GM23338 (cell line): ENCODE measurements around the gene PCDHA10. TPM values are rescaled to one million over a fixed set of nuclear protein-coding genes. Genes with fewer than 3 reads are reported as not detected.

ENCODE experiments used
- ATAC-seq: fragments of 200-7000 bp; cut with Tn5 transposase; 3 replicates; pipeline ENCODE4 v1.9.1; 2020
- DNase-seq: peaks from one replicate; pipeline ENCODE4 v3.0.0-alpha.2; 2015; ENCODE audit warnings: low spot score
- H2AFZ ChIP-seq: fragments of 200-600 bp; sonication (generic); 2 replicates; pipeline ENCODE4 v1.8.0; 2016; ENCODE audit warnings: antibody characterized with exemption, mild to moderate bottlenecking, moderate library complexity
- H3F3A ChIP-seq: fragments of 200-600 bp; sonication (generic); replicated peaks from 2 replicates; pipeline ENCODE4 v1.8.0; 2017; ENCODE audit warnings: antibody characterized with exemption, mixed run types, low read depth
- H3K27ac ChIP-seq: fragments of 200-600 bp; sonication (generic); 2 replicates; pipeline ENCODE4 v1.6.1; 2016; ENCODE audit warnings: low read depth
- H3K27me3 ChIP-seq: fragments of 200-600 bp; sonication (generic); 2 replicates; pipeline ENCODE4 v1.8.0; 2016; ENCODE audit warnings: mild to moderate bottlenecking, mixed run types, moderate library complexity; ENCODE audit not compliant: insufficient read depth
- H3K36me3 ChIP-seq: fragments of 200-600 bp; sonication (generic); 2 replicates; pipeline ENCODE4 v1.8.0; 2016; ENCODE audit warnings: mild to moderate bottlenecking; ENCODE audit not compliant: insufficient read depth
- H3K4me1 ChIP-seq: fragments of 200-600 bp; sonication (generic); 2 replicates; pipeline ENCODE4 v1.8.0; 2016; ENCODE audit warnings: mild to moderate bottlenecking, moderate library complexity; ENCODE audit not compliant: insufficient read depth
- H3K4me2 ChIP-seq: fragments of 200-600 bp; sonication (generic); 2 replicates; pipeline ENCODE4 v1.7.1; 2017; ENCODE audit warnings: mixed run types
- H3K4me3 ChIP-seq: fragments of 200-600 bp; sonication (generic); 2 replicates; pipeline ENCODE4 v1.6.1; 2016; ENCODE audit warnings: mixed run types
- H3K79me2 ChIP-seq: fragments of 200-600 bp; sonication (generic); replicated peaks from 2 replicates; pipeline ENCODE4 v1.8.0; 2017; ENCODE audit warnings: mild to moderate bottlenecking; ENCODE audit not compliant: insufficient read depth
- H3K9me2 ChIP-seq: fragments of 200-600 bp; sonication (generic); 2 replicates; pipeline ENCODE4 v1.8.0; 2017; ENCODE audit not compliant: insufficient read depth
- H4K20me1 ChIP-seq: fragments of 200-600 bp; sonication (generic); replicated peaks from 2 replicates; pipeline ENCODE4 v1.8.0; 2017; ENCODE audit warnings: mild to moderate bottlenecking; ENCODE audit not compliant: insufficient read depth
- H3K27ac Mint-ChIP-seq: 2 replicates; pipeline ENCODE4 v1.8.0; 2020; ENCODE audit warnings: inconsistent platforms, mild to moderate bottlenecking, moderate library complexity, mixed read lengths
- H3K27me3 Mint-ChIP-seq: 3 replicates; pipeline ENCODE4 v1.8.0; 2022; ENCODE audit warnings: low read depth, mild to moderate bottlenecking, moderate library complexity, mixed read lengths, inconsistent platforms; ENCODE audit not compliant: insufficient read depth, poor library complexity
- H3K36me3 Mint-ChIP-seq: 3 replicates; pipeline ENCODE4 v1.8.0; 2021; ENCODE audit warnings: low read depth, mild to moderate bottlenecking, inconsistent platforms, moderate library complexity, mixed read lengths
- H3K4me1 Mint-ChIP-seq: 3 replicates; pipeline ENCODE4 v1.8.0; 2020; ENCODE audit warnings: mild to moderate bottlenecking, inconsistent platforms, mixed read lengths
- H3K4me3 Mint-ChIP-seq: 3 replicates; pipeline ENCODE4 v1.8.0; 2021; ENCODE audit warnings: moderate library complexity, mild to moderate bottlenecking, inconsistent platforms, mixed read lengths
- H3K9me3 Mint-ChIP-seq: 3 replicates; pipeline ENCODE4 v1.8.0; 2020; ENCODE audit warnings: moderate library complexity, mild to moderate bottlenecking, inconsistent platforms, mixed read lengths
- CTCF ChIP-seq, 2 experiments: fragments of 200-600 bp in 1 of 2; sonication (generic) in 1 of 2; conservative IDR thresholded peaks; 2 replicates each; pipeline versions ENCODE4 v1.5.1 to v1.6.1; 2016 to 2017; ENCODE audit warnings: antibody characterized with exemption in 2 of 2, low read depth in 2 of 2, mild to moderate bottlenecking in 2 of 2, moderate library complexity in 1 of 2
- EZH2phosphoT487 ChIP-seq: fragments of 200-600 bp; sonication (generic); IDR thresholded peaks from one replicate; pipeline ENCODE4 v1.8.1; 2018; ENCODE audit warnings: antibody characterized with exemption; ENCODE audit not compliant: unreplicated experiment
- JUNB ChIP-seq: IDR thresholded peaks from one replicate; pipeline ENCODE4 v1.6.1; 2016; ENCODE audit warnings: antibody characterized with exemption; ENCODE audit not compliant: unreplicated experiment
- POLR2AphosphoS5 ChIP-seq: IDR thresholded peaks from 2 replicates; pipeline ENCODE4 v1.6.1; 2016; ENCODE audit warnings: antibody characterized with exemption, low read depth
- STAT1 ChIP-seq: IDR thresholded peaks from one replicate; pipeline ENCODE4 v1.6.1; 2016; ENCODE audit warnings: antibody characterized with exemption; ENCODE audit not compliant: unreplicated experiment
- ZNF114 ChIP-seq: fragments of 250-450 bp; sonication (Bioruptor Pico); IDR thresholded peaks from 2 replicates; pipeline ENCODE4 v1.5.0; 2020; ENCODE audit warnings: mild to moderate bottlenecking, moderate library complexity
- ZNF331 ChIP-seq: fragments of 250-450 bp; sonication (Bioruptor Pico); IDR thresholded peaks from 2 replicates; pipeline ENCODE4 v1.5.0; 2020; ENCODE audit warnings: low read depth, mild to moderate bottlenecking, moderate library complexity
- polyA plus RNA-seq: library from polyadenylated mRNA; unstranded; fragments of >200 nt; fragmentation: Nextera tagmentation; extraction: Ambion mirVana; gene quantifications from 2 replicates; pipeline ENCODE4 v1.2.1, GENCODE V29; 2016
- total RNA-seq: library from RNA; depleted of rRNA; stranded (reverse); fragments of >200 nt; shearing (Covaris generic); gene quantifications from 2 replicates; pipeline ENCODE4 v1.2.3, GENCODE V29; 2014
- TF ChIP-seq, protein P1 (sequence below): IDR thresholded peaks from one replicate; pipeline ENCODE4 v1.6.1; 2018; ENCODE audit warnings: antibody characterized with exemption; ENCODE audit not compliant: unreplicated experiment

Gene PCDHA10
- total and polyA plus RNA-seq, 2 experiments from 2014 or later = 3.9 to 11.6 TPM

GRCh38 chr5:140840978-140841962 is 14.4 kb upstream of the PCDHA10 start, which contains the start of gene PCDHA8:
TSS of gene PCDHA8 (plus strand) at chr5:140841187. CDS start at chr5:140841322, 135 bp downstream.
- H3K9me3 Mint-ChIP-seq = peaks cover 4% of the 10 kb centered on the region; the same call in 1 of the 3 replicates
- Histone ChIP-seq H3K9me2 (no peaks in the 10 kb centered on the region), H3K36me3 (peaks cover 4% of the 10 kb centered on the region; the same call in 1 of the 2 replicates), H3K79me2 (no peaks in the 10 kb centered on the region), H3K4me3 (no peak within 1 kb of the TSS), H3K4me1 (no peaks in the 10 kb centered on the region), H2AFZ (no peak within 1 kb of the TSS), H4K20me1 (no peaks in the 10 kb centered on the region; the same call in 1 of the 2 replicates), H3F3A (no peaks in the 10 kb centered on the region), H3K27ac (no peak within 1 kb of the TSS), H3K27me3 (no peaks in the 10 kb centered on the region), H3K4me2 (no peak within 1 kb of the TSS)
- DNase-seq (peak; percentile 88), ATAC-seq (peak; percentile 75)
- H3K36me3 Mint-ChIP-seq = peaks cover 11% of the 10 kb centered on the region
- peak within 1 kb of the TSS; percentile 34; the same call in 1 of the 3 replicates for H3K4me3 Mint-ChIP-seq
- TF ChIP-seq CTCF (conservative IDR thresholded peaks at IDR 0.05; ENCODE audit: low read depth in 2 of 2) (peak; percentile 75 to 83), EZH2phosphoT487 (no peak), ZNF114 (no peak), ZNF331 (no peak), JUNB (no peak), POLR2AphosphoS5 (no peak), STAT1 (no peak)
- TF ChIP-seq, protein P1, sequence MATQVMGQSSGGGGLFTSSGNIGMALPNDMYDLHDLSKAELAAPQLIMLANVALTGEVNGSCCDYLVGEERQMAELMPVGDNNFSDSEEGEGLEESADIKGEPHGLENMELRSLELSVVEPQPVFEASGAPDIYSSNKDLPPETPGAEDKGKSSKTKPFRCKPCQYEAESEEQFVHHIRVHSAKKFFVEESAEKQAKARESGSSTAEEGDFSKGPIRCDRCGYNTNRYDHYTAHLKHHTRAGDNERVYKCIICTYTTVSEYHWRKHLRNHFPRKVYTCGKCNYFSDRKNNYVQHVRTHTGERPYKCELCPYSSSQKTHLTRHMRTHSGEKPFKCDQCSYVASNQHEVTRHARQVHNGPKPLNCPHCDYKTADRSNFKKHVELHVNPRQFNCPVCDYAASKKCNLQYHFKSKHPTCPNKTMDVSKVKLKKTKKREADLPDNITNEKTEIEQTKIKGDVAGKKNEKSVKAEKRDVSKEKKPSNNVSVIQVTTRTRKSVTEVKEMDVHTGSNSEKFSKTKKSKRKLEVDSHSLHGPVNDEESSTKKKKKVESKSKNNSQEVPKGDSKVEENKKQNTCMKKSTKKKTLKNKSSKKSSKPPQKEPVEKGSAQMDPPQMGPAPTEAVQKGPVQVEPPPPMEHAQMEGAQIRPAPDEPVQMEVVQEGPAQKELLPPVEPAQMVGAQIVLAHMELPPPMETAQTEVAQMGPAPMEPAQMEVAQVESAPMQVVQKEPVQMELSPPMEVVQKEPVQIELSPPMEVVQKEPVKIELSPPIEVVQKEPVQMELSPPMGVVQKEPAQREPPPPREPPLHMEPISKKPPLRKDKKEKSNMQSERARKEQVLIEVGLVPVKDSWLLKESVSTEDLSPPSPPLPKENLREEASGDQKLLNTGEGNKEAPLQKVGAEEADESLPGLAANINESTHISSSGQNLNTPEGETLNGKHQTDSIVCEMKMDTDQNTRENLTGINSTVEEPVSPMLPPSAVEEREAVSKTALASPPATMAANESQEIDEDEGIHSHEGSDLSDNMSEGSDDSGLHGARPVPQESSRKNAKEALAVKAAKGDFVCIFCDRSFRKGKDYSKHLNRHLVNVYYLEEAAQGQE = no peak
- no peak within 1 kb of the TSS for H3K27ac Mint-ChIP-seq
- H3K27me3 Mint-ChIP-seq = no peaks in the 10 kb centered on the region
- H3K4me1 Mint-ChIP-seq = no peaks in the 10 kb centered on the region; the same call in 2 of the 3 replicates
